ENCODE measurements around the gene MRPL48.

GRCh38 chr11:73883856-73884255 is 96.2 kb downstream of the MRPL48 start:
- TF ChIP-seq CTCF (IDR thresholded peaks at IDR 0.05), result no peak
- TF ChIP-seq EZH2 (IDR thresholded peaks at IDR 0.05; ENCODE audit: borderline replicate concordance, insufficient read depth, low read depth, low read length, poor library complexity, severe bottlenecking), result no peak
